Left colon (tissue), 2 donors: Measurements from ENCODE around the gene DSC1. TPM values are rescaled to one million over a fixed set of nuclear protein-coding genes. Genes with fewer than 3 reads are reported as not detected.
"Not testable (repeated sequence)": the region's sequence is repeated elsewhere in the genome, so short reads cannot be mapped to it uniquely, and the experiment has no call there.

Source experiments
- ATAC-seq: fragments of 200-7000 bp; cut with Tn5 transposase; one replicate; pipeline ENCODE4 v1.9.1; 2020; ENCODE audit warnings: mild to moderate bottlenecking, moderate library complexity
- DNase-seq, 2 donors: peaks; one replicate each; pipeline ENCODE4 v3.0.0-alpha.2; 2020
- intact Hi-C, 2 donors: fragments of 100-400 bp; cut with DNase I in 1 of 2; cut with micrococcal nuclease in 1 of 2; formaldehyde crosslinking; loops; one replicate each; pipeline versions ENCODE4 v1.11.2 to v1.14.0; 2022; cut with DNase I, micrococcal nuclease
- total RNA-seq, 2 donors: library from RNA; stranded (reverse); fragmentation: NEBNext Ultra II Directional; extraction: Animal tissue kit (Norgen Biotek cat#: 25700); gene quantifications; one replicate each; pipeline ENCODE4 v1.2.1, GENCODE V29; 2021
- donor health status: DM: no; HTN: no; CAD: no.
- donor health status: DM: yes; HTN: yes; CAD: no.

The DSC1 gene
- total RNA-seq, 2 donors from 2014 or later = not detected

GRCh38 chr18:31125878-31126277, 36.8 kb downstream of the DSC1 start:
- ATAC-seq = no peak
- no peak for DNase-seq
- intact Hi-C loops = no loop called here

GRCh38 chr18:31123125-31123524, 39.5 kb downstream of the DSC1 start:
- DNase-seq, ATAC-seq, intact Hi-C loops: not testable (repeated sequence)

- DNase-seq = no peak
- no peak for ATAC-seq
- intact Hi-C loops = no loop called here
These were observed 42.1 kb downstream of the DSC1 start for GRCh38 chr18:31120594-31120993.

- no peak for ATAC-seq
- DNase-seq = no peak
- intact Hi-C loops = no loop called here
These were observed 45.6 kb downstream of the DSC1 start for GRCh38 chr18:31116853-31117595.

- intact Hi-C loops = no loop called here
- DNase-seq (no peak), ATAC-seq (no peak)
These were observed 49.9 kb downstream of the DSC1 start for GRCh38 chr18:31112804-31113203.

- ATAC-seq = no peak
- DNase-seq = no peak
- intact Hi-C loops = no loop called here
These were observed 56.9 kb downstream of the DSC1 start for GRCh38 chr18:31105733-31106132.

- ATAC-seq (no peak), DNase-seq (no peak)
- intact Hi-C loops = no loop called here
These were observed 58.2 kb downstream of the DSC1 start for GRCh38 chr18:31104444-31104843.

- ATAC-seq (no peak), DNase-seq (no peak)
- intact Hi-C loops = no loop called here
These were observed 59.2 kb downstream of the DSC1 start for GRCh38 chr18:31103423-31103822.

GRCh38 chr18:31102941-31103340, 59.7 kb downstream of the DSC1 start:
- ATAC-seq = no peak

GRCh38 chr18:31102025-31102684, 60.5 kb downstream of the DSC1 start, which contains the start of gene DSC2:
DSC2 (minus strand) TSS chr18:31102421; CDS start chr18:31101971, 450 bp downstream.
- intact Hi-C loops = no loop called here
- DNase-seq (peak; percentile 79 to 88), ATAC-seq (peak; percentile 69)

More at GRCh38 chr18:31102941-31103340, 59.7 kb downstream of the DSC1 start:
- DNase-seq = no peak
- intact Hi-C loops = no loop called here

GRCh38 chr18:31101183-31102024, 61.3 kb downstream of the DSC1 start:
- ATAC-seq (peak; percentile 70), DNase-seq (peak; percentile 69 to 80)
- intact Hi-C loops = no loop called here

- peak; percentile 56 to 69 for DNase-seq
- intact Hi-C loops = no loop called here
- peak; percentile 48 for ATAC-seq
These were observed 62.0 kb downstream of the DSC1 start for GRCh38 chr18:31100436-31101182.

- DNase-seq (peak; percentile 26 to 29), ATAC-seq (peak; percentile 59)
- intact Hi-C loops = no loop called here
These were observed 63.0 kb downstream of the DSC1 start for GRCh38 chr18:31099450-31100230.

GRCh38 chr18:31098878-31099277, 63.8 kb downstream of the DSC1 start:
- DNase-seq (no peak), ATAC-seq (no peak)

GRCh38 chr18:31097666-31098065, 65.0 kb downstream of the DSC1 start:
- ATAC-seq (no peak), DNase-seq (no peak)
- intact Hi-C loops = no loop called here

More at GRCh38 chr18:31098878-31099277, 63.8 kb downstream of the DSC1 start:
- intact Hi-C loops = no loop called here

- intact Hi-C loops = no loop called here
- DNase-seq = no peak
- peak; percentile 72 for ATAC-seq
These were observed 68.8 kb downstream of the DSC1 start for GRCh38 chr18:31093880-31094279.

GRCh38 chr18:31093294-31093693, 69.4 kb downstream of the DSC1 start:
- no peak for DNase-seq

GRCh38 chr18:31091350-31091749, 71.3 kb downstream of the DSC1 start:
- DNase-seq (no peak), ATAC-seq (no peak)
- intact Hi-C loops = no loop called here

More at GRCh38 chr18:31093294-31093693, 69.4 kb downstream of the DSC1 start:
- ATAC-seq = no peak
- intact Hi-C loops = no loop called here
